Endometrial microvascular endothelial cells (primary cell): ENCODE data around the gene RAB44. TPM values are rescaled to one million over a fixed set of nuclear protein-coding genes. Genes with fewer than 3 reads are reported as not detected.

Source experiments
- in situ Hi-C: cut with HindIII; loops from 2 replicates; pipeline ENCODE4 v1.10.0; 2017; ENCODE audit warnings: low sequenced_read_pairs, low pct_unique_long_range_greater_than_20kb; ENCODE audit errors: inconsistent ontology term
- total RNA-seq: library from RNA; depleted of rRNA; stranded (reverse); fragments of >200 nt; gene quantifications from one replicate; pipeline ENCODE4 v1.2.3, GENCODE V29; 2015; ENCODE audit errors: inconsistent ontology term

Gene RAB44
- total RNA-seq, 1 donor from 2014 or later: not detected

GRCh38 chr6:36683656-36684446, 13.8 kb upstream of the RAB44 start:
- in situ Hi-C loops: no loop called here

DNA sequence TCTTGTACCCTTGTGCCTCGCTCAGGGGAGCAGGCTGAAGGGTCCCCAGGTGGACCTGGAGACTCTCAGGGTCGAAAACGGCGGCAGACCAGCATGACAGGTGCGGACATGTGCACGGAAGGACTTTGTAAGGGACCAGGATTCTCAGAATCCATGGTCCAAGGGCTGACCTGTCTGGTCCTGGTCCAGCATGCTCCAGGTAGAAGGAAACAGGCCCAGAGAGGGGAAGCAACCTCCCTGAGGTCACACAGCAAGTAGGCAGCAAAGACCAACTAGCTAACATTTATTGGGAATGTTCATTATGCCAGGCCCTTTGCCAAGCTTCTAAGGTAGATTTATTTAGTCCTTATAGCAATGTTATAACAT, 13.2 kb upstream of the RAB44 start:
- in situ Hi-C loops: no loop called here

- in situ Hi-C loops: no loop called here
Observed at GRCh38 chr6:36685166-36685924, 12.3 kb upstream of the RAB44 start.

DNA sequence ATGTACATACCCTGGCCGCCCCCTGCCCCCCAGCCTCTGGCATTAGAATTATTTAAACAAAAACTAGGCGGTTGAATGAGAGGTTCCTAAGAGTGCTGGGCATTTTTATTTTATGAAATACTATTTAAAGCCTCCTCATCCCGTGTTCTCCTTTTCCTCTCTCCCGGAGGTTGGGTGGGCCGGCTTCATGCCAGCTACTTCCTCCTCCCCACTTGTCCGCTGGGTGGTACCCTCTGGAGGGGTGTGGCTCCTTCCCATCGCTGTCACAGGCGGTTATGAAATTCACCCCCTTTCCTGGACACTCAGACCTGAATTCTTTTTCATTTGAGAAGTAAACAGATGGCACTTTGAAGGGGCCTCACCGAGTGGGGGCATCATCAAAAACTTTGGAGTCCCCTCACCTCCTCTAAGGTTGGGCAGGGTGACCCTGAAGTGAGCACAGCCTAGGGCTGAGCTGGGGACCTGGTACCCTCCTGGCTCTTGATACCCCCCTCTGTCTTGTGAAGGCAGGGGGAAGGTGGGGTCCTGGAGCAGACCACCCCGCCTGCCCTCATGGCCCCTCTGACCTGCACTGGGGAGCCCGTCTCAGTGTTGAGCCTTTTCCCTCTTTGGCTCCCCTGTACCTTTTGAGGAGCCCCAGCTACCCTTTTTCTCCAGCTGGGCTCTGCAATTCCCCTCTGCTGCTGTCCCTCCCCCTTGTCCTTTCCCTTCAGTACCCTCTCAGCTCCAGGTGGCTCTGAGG, 11.5 kb upstream of the RAB44 start:
- in situ Hi-C loops: no loop called here

- in situ Hi-C loops: no loop called here
Observed at GRCh38 chr6:36686668-36687513, 10.7 kb upstream of the RAB44 start.

- in situ Hi-C loops: no loop called here
Observed at GRCh38 chr6:36688063-36688738, 9.4 kb upstream of the RAB44 start.

DNA sequence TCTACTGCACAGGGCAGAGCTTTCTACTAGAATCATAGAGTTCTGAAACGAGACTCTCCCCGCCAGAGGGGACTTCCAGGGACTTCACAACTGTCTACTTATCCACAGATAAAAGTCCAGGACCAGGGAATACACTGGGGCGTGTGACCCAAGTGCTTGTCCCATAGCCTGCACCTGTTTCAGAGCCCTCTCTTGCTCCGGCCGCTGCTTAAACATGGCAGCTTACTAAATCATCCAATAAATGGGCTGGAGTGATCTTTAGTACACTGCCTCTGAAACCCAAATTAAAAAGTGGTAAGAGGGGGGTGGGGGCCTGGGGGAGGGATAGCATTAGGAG, 8.9 kb upstream of the RAB44 start:
- in situ Hi-C loops: no loop called here

- in situ Hi-C loops: no loop called here
Observed at GRCh38 chr6:36691011-36691410, 6.6 kb upstream of the RAB44 start.

GRCh38 chr6:36691612-36692011, 6.0 kb upstream of the RAB44 start:
- in situ Hi-C loops: no loop called here

- in situ Hi-C loops: no loop called here
Observed at GRCh38 chr6:36692220-36692619, 5.4 kb upstream of the RAB44 start.

DNA sequence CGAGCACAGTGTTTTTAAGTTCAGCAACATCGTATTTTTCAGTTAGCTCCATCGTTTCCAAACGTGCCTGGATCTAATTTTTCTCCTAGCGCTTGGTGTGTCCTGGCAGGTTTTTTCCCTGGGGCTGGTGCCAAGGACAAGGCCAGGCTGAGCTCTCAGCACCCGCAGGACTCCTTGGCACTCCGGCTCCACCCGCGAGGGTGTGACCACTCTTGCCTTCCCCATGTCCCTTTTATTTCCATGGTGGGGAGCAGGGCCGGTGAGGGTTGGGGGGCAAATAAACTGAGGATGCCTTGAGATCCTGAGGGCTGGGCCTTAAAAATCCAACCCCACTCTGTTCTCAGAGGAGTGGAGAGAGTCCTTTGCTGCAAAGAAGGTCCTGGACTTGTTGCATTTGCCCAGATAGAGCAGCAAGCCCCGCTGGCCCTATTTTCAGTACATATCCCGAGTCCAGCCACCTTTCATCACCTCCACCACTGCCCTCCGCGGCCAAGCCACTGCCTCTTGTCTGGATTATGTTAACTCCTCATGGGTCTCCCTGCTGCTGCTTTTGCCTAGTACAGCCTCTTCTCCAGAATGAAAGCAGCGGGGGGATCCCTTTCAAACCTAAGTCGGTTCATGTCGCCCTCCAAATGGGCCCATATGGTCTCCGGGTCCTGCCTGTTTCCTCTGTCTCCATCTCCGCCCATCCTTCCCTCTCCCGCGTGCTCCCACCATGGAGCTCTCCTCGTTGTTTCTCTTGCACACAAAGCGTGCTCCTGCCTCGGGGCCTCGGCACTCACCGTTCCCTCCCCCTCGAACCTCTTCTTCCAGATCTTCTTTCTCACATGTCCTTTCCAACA, 4.5 kb upstream of the RAB44 start:
- in situ Hi-C loops: no loop called here

DNA sequence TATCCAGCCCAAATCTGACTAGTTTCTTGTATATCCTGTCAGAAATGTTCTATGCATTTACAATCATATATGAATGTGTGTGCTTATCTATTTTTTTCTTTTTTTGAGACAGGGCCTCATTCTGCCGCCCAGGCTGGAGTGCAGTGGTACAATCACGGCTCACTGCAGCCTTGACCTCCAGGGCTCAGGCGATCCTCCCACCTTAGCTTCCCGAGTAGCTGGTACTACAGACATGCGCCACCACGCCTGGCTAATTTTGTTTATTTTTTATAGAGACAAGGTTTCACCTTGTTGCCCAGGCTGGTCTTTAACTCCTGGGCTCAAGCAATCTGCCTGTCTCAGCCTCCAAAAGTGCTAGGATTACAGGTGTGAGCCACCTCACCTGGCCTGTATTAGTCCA, 3.0 kb upstream of the RAB44 start:
- in situ Hi-C loops: no loop called here

GRCh38 chr6:36695414-36695813, 2.2 kb upstream of the RAB44 start:
- in situ Hi-C loops: no loop called here

- in situ Hi-C loops: no loop called here
Observed at GRCh38 chr6:36698196-36698595, 570 bp downstream of the RAB44 start.

DNA sequence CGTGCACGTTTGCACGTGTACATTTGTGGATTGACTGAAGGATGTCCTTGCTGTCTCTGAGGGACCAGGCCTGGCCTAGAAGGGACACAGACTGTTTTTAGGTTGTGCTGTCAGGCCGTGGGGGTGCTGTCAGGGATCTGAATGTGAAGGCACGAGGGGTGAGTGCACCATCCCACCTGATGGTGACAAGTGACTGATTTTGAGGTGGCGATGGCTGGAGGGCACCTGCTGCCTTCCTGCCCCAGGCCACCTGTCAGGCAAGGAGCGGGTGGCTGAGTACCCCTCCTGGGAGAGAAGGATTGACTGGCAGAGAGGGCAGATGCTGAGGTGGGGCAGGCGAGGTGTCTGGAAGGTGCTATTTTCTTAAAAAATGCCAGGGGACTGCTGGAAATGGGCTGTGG, 1.2 kb downstream of the RAB44 start:
- in situ Hi-C loops: no loop called here

DNA sequence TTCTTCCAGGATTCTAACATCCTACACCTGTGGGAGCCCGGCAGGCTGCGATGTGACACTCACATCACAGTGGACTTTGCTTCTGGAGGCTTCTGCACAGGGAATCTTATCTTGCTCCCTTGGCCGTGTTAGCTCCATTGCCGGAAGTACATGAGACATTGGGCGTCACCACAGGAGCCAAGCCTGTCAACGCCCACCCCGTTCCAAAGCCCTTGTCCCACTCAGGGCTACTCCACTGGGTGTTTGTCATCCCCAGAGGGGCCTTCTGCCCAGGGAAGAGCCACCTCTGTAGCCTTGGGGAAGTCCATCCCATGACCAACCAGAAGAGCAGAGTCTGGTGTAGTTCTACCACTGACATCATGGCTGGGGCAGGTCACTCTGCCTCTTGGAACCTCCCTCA, 1.7 kb downstream of the RAB44 start:
- in situ Hi-C loops: no loop called here

DNA sequence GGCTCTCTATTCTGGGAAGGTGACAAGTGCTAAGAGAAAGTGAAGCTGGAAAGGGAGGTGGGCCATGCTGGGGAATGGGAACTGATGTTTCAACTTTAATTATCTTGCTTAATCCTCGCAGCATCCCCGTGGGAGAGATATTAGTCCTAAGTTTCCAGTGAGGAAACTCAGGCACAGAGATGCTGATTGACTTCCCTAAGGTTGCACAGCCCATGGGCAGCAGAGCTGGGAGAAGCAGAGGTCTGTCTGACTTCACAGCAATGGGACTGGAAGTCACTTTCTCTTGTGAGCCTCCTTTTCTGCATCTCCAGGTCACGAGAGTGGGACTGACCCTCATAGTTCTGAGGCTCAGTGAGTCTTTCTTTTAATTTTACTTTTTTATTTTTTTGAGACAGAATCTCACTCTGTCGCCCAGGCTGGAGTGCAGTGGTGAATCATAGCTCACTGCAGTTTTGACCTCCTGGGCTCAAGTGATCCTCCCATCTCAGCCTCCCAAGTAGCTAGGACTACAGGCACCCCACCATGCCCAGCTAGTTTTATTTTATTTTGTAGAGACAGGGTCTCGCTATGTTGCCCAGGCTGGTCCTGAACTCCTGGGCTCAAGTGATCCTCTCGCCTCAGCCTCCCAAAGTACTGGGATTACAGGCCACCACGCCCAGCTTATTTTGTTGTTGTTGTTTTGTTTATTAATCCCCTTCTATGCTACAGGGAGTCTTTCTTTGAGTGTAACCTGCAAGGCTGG, 2.6 kb downstream of the RAB44 start:
- in situ Hi-C loops: no loop called here
